NCI-H345 (cell line): ENCODE data around the gene ZFP36L1.

Experiments used
- DNase-seq: peaks from one replicate; lab custom pipeline; 2025; lab: John Stamatoyannopoulos, UW

The ZFP36L1 gene

GRCh38 chr14:68792979-68793733 lies at the start of gene ZFP36L1:
TSS of gene ZFP36L1 (minus strand) at chr14:68793067. CDS start at chr14:68792938, 129 bp downstream.
- no peak for DNase-seq

- no peak for DNase-seq
Measured at GRCh38 chr14:68842298-68842697, 49.4 kb upstream of the ZFP36L1 start.

GRCh38 chr14:68841016-68841809 lies 48.3 kb upstream of the ZFP36L1 start:
- DNase-seq = no peak

- DNase-seq = no peak
Measured at GRCh38 chr14:68840454-68840853, 47.6 kb upstream of the ZFP36L1 start.

- DNase-seq = no peak
Measured at GRCh38 chr14:68836082-68836481, 43.2 kb upstream of the ZFP36L1 start.

GRCh38 chr14:68834816-68835215 lies 41.9 kb upstream of the ZFP36L1 start:
- no peak for DNase-seq

- no peak for DNase-seq
Measured at GRCh38 chr14:68828698-68829097, 35.8 kb upstream of the ZFP36L1 start.

GRCh38 chr14:68825729-68826128 lies 32.9 kb upstream of the ZFP36L1 start:
- no peak for DNase-seq

- DNase-seq = peak; percentile 30
Measured at GRCh38 chr14:68824517-68825347, 31.9 kb upstream of the ZFP36L1 start.

- no peak for DNase-seq
Measured at GRCh38 chr14:68824207-68824516, 31.3 kb upstream of the ZFP36L1 start.

- DNase-seq = no peak
Measured at GRCh38 chr14:68823434-68824206, 30.8 kb upstream of the ZFP36L1 start.

GRCh38 chr14:68822926-68823325 lies 30.1 kb upstream of the ZFP36L1 start:
- DNase-seq = no peak

- no peak for DNase-seq
Measured at GRCh38 chr14:68822132-68822651, 29.3 kb upstream of the ZFP36L1 start.

- no peak for DNase-seq
Measured at GRCh38 chr14:68820999-68821683, 28.3 kb upstream of the ZFP36L1 start.

GRCh38 chr14:68820536-68820935 lies 27.7 kb upstream of the ZFP36L1 start:
- no peak for DNase-seq

- DNase-seq = no peak
Measured at GRCh38 chr14:68820119-68820518, 27.3 kb upstream of the ZFP36L1 start.

- peak; percentile 49 for DNase-seq
Measured at GRCh38 chr14:68819260-68819691, 26.4 kb upstream of the ZFP36L1 start.

- DNase-seq = no peak
Measured at GRCh38 chr14:68817506-68818212, 24.8 kb upstream of the ZFP36L1 start.

GRCh38 chr14:68816943-68817430 lies 24.1 kb upstream of the ZFP36L1 start:
- DNase-seq = no peak
